ENCODE data around the gene FAM117A.

The FAM117A gene

GRCh38 chr17:49763735-49764558 lies at the start of gene FAM117A:
TSS of gene FAM117A (minus strand) at chr17:49764131. CDS start at chr17:49764087, 44 bp downstream.
- DNase-seq = peak; percentile 99

GRCh38 chr17:49809056-49809455 lies 45.1 kb upstream of the FAM117A start:
- DNase-seq = no peak

GRCh38 chr17:49798738-49799137 lies 34.8 kb upstream of the FAM117A start:
- DNase-seq = no peak

- no peak for DNase-seq
These were observed 34.3 kb upstream of the FAM117A start for GRCh38 chr17:49798182-49798581.

- DNase-seq = no peak
These were observed 31.4 kb upstream of the FAM117A start for GRCh38 chr17:49795372-49795771.

- no peak for DNase-seq
These were observed 29.4 kb upstream of the FAM117A start for GRCh38 chr17:49793309-49793708.

GRCh38 chr17:49789243-49789578 lies 25.3 kb upstream of the FAM117A start:
- no peak for DNase-seq

GRCh38 chr17:49788478-49789242 lies 24.7 kb upstream of the FAM117A start, which contains the start of gene KAT7:
TSS of gene KAT7 (plus strand) at chr17:49788681. CDS start at chr17:49788835, 154 bp downstream.
- peak; percentile 100 for DNase-seq

GRCh38 chr17:49787884-49788477 lies 24.1 kb upstream of the FAM117A start:
- DNase-seq = no peak

GRCh38 chr17:49784636-49785035 lies 20.7 kb upstream of the FAM117A start:
- DNase-seq = no peak

GRCh38 chr17:49783791-49784190 lies 19.9 kb upstream of the FAM117A start:
- DNase-seq = peak; percentile 17

- peak; percentile 96 for DNase-seq
These were observed 19.3 kb upstream of the FAM117A start for GRCh38 chr17:49783071-49783715.

GRCh38 chr17:49779739-49780231 lies 15.9 kb upstream of the FAM117A start:
- peak; percentile 58 for DNase-seq

GRCh38 chr17:49779156-49779738 lies 15.3 kb upstream of the FAM117A start:
- DNase-seq = no peak

GRCh38 chr17:49777563-49777962 lies 13.6 kb upstream of the FAM117A start:
- no peak for DNase-seq

GRCh38 chr17:49776551-49777300 lies 12.8 kb upstream of the FAM117A start:
- no peak for DNase-seq

GRCh38 chr17:49775546-49776260 lies 11.8 kb upstream of the FAM117A start:
- no peak for DNase-seq

GRCh38 chr17:49766918-49767530 lies 3.1 kb upstream of the FAM117A start:
- no peak for DNase-seq

- DNase-seq = no peak
These were observed 739 bp upstream of the FAM117A start for GRCh38 chr17:49764559-49765180.

All from NCI-H69 (cell line).